B cell (primary cell): ENCODE data around the gene ESYT2. TPM values are rescaled to one million over a fixed set of nuclear protein-coding genes. Genes with fewer than 3 reads are reported as not detected.
A peak's percentile ranks its signal among the peaks of the same experiment; 100 is the strongest.

ENCODE experiments used
- ATAC-seq: fragments of 200-7000 bp; cut with Tn5 transposase; one replicate; pipeline ENCODE4 v1.10.0; 2021; ENCODE audit warnings: low read depth, mild to moderate bottlenecking, moderate number of reproducible peaks, moderate library complexity
- CTCF ChIA-PET: fragments of 350-600 bp; sonication (Branson Sonifier 250); formaldehyde crosslinking; loops from one replicate; lab custom pipeline; 2021; ENCODE audit warnings: antibody characterized with exemption, inconsistent platforms; lab: Charles Lee
- POLR2A ChIA-PET: fragments of 350-600 bp; sonication (Branson Sonifier 250); formaldehyde crosslinking; loops from one replicate; lab custom pipeline; 2021; ENCODE audit warnings: antibody characterized with exemption; lab: Charles Lee
- DNase-seq: peaks from one replicate; pipeline ENCODE4 v3.0.0; 2013
- H2AFZ ChIP-seq: 2 replicates; pipeline ENCODE4 v1.6.1; 2012; ENCODE audit warnings: mild to moderate bottlenecking, low read depth, low read length; ENCODE audit not compliant: insufficient read depth, poor library complexity, severe bottlenecking
- H3K27ac ChIP-seq, 2 donors: 1 replicate in 1 of 2; 2 replicates in 1 of 2; pipeline ENCODE4 v1.5.1; 2012 to 2013; ENCODE audit warnings: low read length in 2 of 2, mild to moderate bottlenecking in 2 of 2, moderate library complexity in 1 of 2
- H3K27me3 ChIP-seq, 4 experiments: fragments of 200-600 bp in 1 of 4; sonication (generic) in 1 of 4; replicated peaks in 1 of 4; 1 replicate in 2 of 4; 2 replicates in 2 of 4; pipeline versions ENCODE4 v1.6.1 to v1.7.0; 2013 to 2016; ENCODE audit warnings: low read length in 3 of 4, mild to moderate bottlenecking in 2 of 4, mixed read lengths in 1 of 4, moderate library complexity in 1 of 4; ENCODE audit not compliant: insufficient read depth in 4 of 4, control insufficient read depth in 3 of 4; ENCODE audit errors: control extremely low read depth in 1 of 4
- H3K36me3 ChIP-seq, 2 experiments: replicated peaks in 1 of 2; 1 replicate in 1 of 2; 2 replicates in 1 of 2; pipeline versions ENCODE4 v1.6.1 to v1.7.1; 2013; ENCODE audit warnings: low read length in 1 of 2; ENCODE audit not compliant: insufficient read depth in 2 of 2, control insufficient read depth in 1 of 2; ENCODE audit errors: control extremely low read depth in 1 of 2, extremely low read depth in 1 of 2
- H3K4me1 ChIP-seq, 2 donors: fragments of 200-600 bp in 1 of 2; sonication (generic) in 1 of 2; 1 replicate in 1 of 2; 2 replicates in 1 of 2; pipeline versions ENCODE4 v1.5.1 to v1.6.1; 2013 to 2017; ENCODE audit warnings: low read length in 2 of 2; ENCODE audit not compliant: control insufficient read depth in 2 of 2, insufficient read depth in 2 of 2
- H3K4me2 ChIP-seq: replicated peaks from 2 replicates; pipeline ENCODE3; 2012; ENCODE audit warnings: mild to moderate bottlenecking, low read depth, low read length; ENCODE audit not compliant: poor library complexity, severe bottlenecking
- H3K4me3 ChIP-seq, 5 experiments: fragments of 200-600 bp in 1 of 5; sonication (generic) in 1 of 5; 1 replicate in 3 of 5; 2 replicates in 2 of 5; pipeline versions ENCODE4 v1.5.1 to v1.7.0; 2011 to 2016; ENCODE audit warnings: low read length in 4 of 5, mild to moderate bottlenecking in 4 of 5, low read depth in 2 of 5, control low read depth in 1 of 5, moderate library complexity in 1 of 5; ENCODE audit not compliant: insufficient read depth in 1 of 5; ENCODE audit errors: control extremely low read depth in 1 of 5, extremely low read depth in 1 of 5
- H3K79me2 ChIP-seq: fragments of 200-600 bp; sonication (generic); one replicate; pipeline ENCODE4 v1.6.0; 2016; ENCODE audit warnings: low read length; ENCODE audit not compliant: control insufficient read depth, insufficient read depth
- H3K9ac ChIP-seq: fragments of 200-600 bp; sonication (generic); 2 replicates; pipeline ENCODE4 v1.6.1; 2017; ENCODE audit warnings: mild to moderate bottlenecking, low read length, moderate library complexity
- H3K9me3 ChIP-seq, 3 donors: one replicate each; pipeline versions ENCODE4 v1.6.1 to v1.7.1; 2013; ENCODE audit warnings: low read length in 2 of 3; ENCODE audit not compliant: control insufficient read depth in 2 of 3, insufficient read depth in 1 of 3; ENCODE audit errors: control extremely low read depth in 1 of 3
- H4K20me1 ChIP-seq: 2 replicates; pipeline ENCODE4 v1.6.0; 2012; ENCODE audit warnings: mild to moderate bottlenecking, low read length; ENCODE audit not compliant: insufficient read depth, control insufficient read depth, poor library complexity, severe bottlenecking
- H3K27ac Mint-ChIP-seq: one replicate; pipeline ENCODE4 v1.8.0; 2021; ENCODE audit warnings: mixed read lengths
- H3K27me3 Mint-ChIP-seq: one replicate; pipeline ENCODE4 v1.8.0; 2021; ENCODE audit warnings: mixed read lengths
- H3K4me1 Mint-ChIP-seq: one replicate; pipeline ENCODE4 v1.8.0; 2021; ENCODE audit warnings: mixed read lengths
- H3K4me3 Mint-ChIP-seq: one replicate; pipeline ENCODE4 v1.8.0; 2021; ENCODE audit warnings: mixed read lengths
- H3K9me3 Mint-ChIP-seq: one replicate; pipeline ENCODE4 v1.8.0; 2022; ENCODE audit warnings: mixed read lengths; ENCODE audit not compliant: insufficient read depth
- EZH2 ChIP-seq: IDR thresholded peaks from 2 replicates; pipeline ENCODE4 v1.6.1; 2012; ENCODE audit warnings: borderline replicate concordance, low read depth, mild to moderate bottlenecking, moderate library complexity, low read length; ENCODE audit not compliant: insufficient read depth, poor library complexity, severe bottlenecking
- WGBS: methylation state at CpG from one replicate; pipeline ENCODE4 v1.1.5; 2013; ENCODE audit warnings: missing lambda C conversion rate; ENCODE audit not compliant: insufficient coverage; 5-methylcytosine and 5-hydroxymethylcytosine counted together
- intact Hi-C: fragments of 100-400 bp; cut with micrococcal nuclease; formaldehyde crosslinking; loops from one replicate; pipeline ENCODE4 v1.10.0; 2022
- polyA plus RNA-seq: library from polyadenylated mRNA; depleted of rRNA; stranded (reverse); fragments of >200 nt; gene quantifications from 2 replicates; pipeline ENCODE4 v1.2.3, GENCODE V29; 2012
- total RNA-seq, 2 donors: library from RNA; stranded (reverse); fragments of 120-200 nt in 1 of 2; gene quantifications; 1 replicate in 1 of 2; 2 replicates in 1 of 2; pipeline versions ENCODE4 v1.2.3 to v1.2.4, GENCODE V29; 2013 to 2022
- TF ChIP-seq, protein P1 (sequence below): fragments of 200-600 bp; IDR thresholded peaks from one replicate; pipeline ENCODE4 v1.8.0; 2022; ENCODE audit warnings: antibody characterized with exemption, mild to moderate bottlenecking

ESYT2 gene
- total and polyA plus RNA-seq, 2 donors (not counting 1 experiment from before 2014, with no cell fraction given): 12.0 to 34.2 TPM

DNA sequence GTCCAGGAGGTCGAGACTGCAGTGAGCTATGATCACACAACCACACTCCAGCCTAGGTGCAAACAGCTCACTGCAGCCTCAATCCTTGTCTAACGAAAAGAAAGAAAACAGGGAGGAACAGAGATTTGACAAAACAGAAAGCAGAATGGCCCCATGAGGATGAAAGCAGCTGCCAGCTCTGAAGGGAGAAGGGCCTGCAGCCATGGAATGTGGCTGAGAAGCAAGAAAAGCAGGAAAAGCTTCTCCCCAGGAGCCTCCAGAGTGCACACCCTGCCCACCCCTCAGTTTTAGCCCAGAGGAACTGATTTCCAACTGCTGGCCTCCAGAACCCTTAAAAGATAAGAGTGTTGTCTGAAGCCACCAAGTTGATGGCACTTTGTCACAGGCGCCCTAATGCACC lies 13.0 kb downstream of the ESYT2 start:
- no peaks in the 10 kb centered on the region for H3K27me3 Mint-ChIP-seq
- intact Hi-C loops: no loop called here
- Histone ChIP-seq H3K27ac (peak overlapping the region in 1 of 2 donors; percentile 21), H3K9ac (no peak overlapping the region), H3K4me2 (no peak overlapping the region), H2AFZ (no peak overlapping the region), H4K20me1 (peaks cover 7% of the 10 kb centered on the region), H3K4me1 (peaks cover 42 to 50% of the 10 kb centered on the region in 2 donors), H3K79me2 (peaks cover 84% of the 10 kb centered on the region), H3K9me3 (no peaks in the 10 kb centered on the region), H3K27me3 (no peaks in the 10 kb centered on the region), H3K4me3 (no peak overlapping the region), H3K36me3 (no peaks in the 10 kb centered on the region)
- ChIA-PET CTCF (no interaction called here), POLR2A (interaction anchor here (0.6 kb wide), 1 partner anchor 19 kb away, joined by 4 read pairs; no protein-coding TSS in a partner anchor)
- no peaks in the 10 kb centered on the region for H3K9me3 Mint-ChIP-seq
- DNase-seq (no peak), ATAC-seq (no peak)
- peaks cover 71% of the 10 kb centered on the region for H3K4me1 Mint-ChIP-seq
- peak overlapping the region; percentile 72 for H3K27ac Mint-ChIP-seq
- TF ChIP-seq, protein P1, sequence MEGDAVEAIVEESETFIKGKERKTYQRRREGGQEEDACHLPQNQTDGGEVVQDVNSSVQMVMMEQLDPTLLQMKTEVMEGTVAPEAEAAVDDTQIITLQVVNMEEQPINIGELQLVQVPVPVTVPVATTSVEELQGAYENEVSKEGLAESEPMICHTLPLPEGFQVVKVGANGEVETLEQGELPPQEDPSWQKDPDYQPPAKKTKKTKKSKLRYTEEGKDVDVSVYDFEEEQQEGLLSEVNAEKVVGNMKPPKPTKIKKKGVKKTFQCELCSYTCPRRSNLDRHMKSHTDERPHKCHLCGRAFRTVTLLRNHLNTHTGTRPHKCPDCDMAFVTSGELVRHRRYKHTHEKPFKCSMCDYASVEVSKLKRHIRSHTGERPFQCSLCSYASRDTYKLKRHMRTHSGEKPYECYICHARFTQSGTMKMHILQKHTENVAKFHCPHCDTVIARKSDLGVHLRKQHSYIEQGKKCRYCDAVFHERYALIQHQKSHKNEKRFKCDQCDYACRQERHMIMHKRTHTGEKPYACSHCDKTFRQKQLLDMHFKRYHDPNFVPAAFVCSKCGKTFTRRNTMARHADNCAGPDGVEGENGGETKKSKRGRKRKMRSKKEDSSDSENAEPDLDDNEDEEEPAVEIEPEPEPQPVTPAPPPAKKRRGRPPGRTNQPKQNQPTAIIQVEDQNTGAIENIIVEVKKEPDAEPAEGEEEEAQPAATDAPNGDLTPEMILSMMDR: no peak
- TF ChIP-seq EZH2: no peak
- H3K4me3 Mint-ChIP-seq: no peak overlapping the region
- WGBS: 20% methylated on average over 1 of the region's 3 CpGs

DNA sequence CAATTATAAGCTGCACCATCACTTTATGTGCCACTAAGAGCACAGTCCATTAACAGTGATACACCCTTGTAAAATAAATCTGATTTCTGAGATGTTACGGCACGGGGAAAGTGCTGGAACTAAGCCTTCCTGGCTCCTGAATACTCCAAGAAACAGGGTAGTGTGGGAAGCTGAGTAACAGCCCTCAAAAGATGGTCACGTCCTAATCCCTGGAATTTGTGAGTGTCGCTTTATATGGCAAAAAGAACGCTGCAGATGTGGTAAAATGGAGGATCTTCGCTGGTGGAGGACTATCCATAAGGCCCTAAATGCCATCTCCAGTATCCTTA lies 13.5 kb downstream of the ESYT2 start:
- H4K20me1 ChIP-seq: peaks cover 4% of the 10 kb centered on the region
- no peak overlapping the region for H2AFZ ChIP-seq
- H3K79me2 ChIP-seq: peaks cover 83% of the 10 kb centered on the region
- H3K27ac ChIP-seq: peak overlapping the region in 1 of 2 donors; percentile 29
- POLR2A ChIA-PET: no interaction called here
- Mint-ChIP-seq H3K27ac (no peak overlapping the region), H3K4me3 (no peak overlapping the region), H3K9me3 (no peaks in the 10 kb centered on the region), H3K4me1 (peaks cover 70% of the 10 kb centered on the region), H3K27me3 (no peaks in the 10 kb centered on the region)
- no peaks in the 10 kb centered on the region for H3K9me3 ChIP-seq
- no peak overlapping the region for H3K4me2 ChIP-seq
- H3K36me3 ChIP-seq: no peaks in the 10 kb centered on the region
- ATAC-seq (no peak), DNase-seq (no peak)
- WGBS: 94% methylated on average over 3 of the region's 6 CpGs
- H3K9ac ChIP-seq: no peak overlapping the region
- peaks cover 42 to 50% of the 10 kb centered on the region in 2 donors for H3K4me1 ChIP-seq
- CTCF ChIA-PET: no interaction called here
- TF ChIP-seq, protein P1: no peak
- TF ChIP-seq EZH2: no peak
- intact Hi-C loops: no loop called here
- H3K4me3 ChIP-seq: no peak overlapping the region
- no peaks in the 10 kb centered on the region for H3K27me3 ChIP-seq
